Dedifferentiated amniotic fluid mesenchymal stem cell (primary cell): ENCODE results near the gene TRIP12.
"Not testable (repeated sequence)": the region's sequence is repeated elsewhere in the genome, so short reads cannot be mapped to it uniquely, and the experiment has no call there.

ENCODE experiments used
- DNase-seq: peaks from one replicate; pipeline ENCODE4 v3.0.0-alpha.2; 2016; ENCODE audit errors: extremely low spot score

Gene TRIP12

DNA sequence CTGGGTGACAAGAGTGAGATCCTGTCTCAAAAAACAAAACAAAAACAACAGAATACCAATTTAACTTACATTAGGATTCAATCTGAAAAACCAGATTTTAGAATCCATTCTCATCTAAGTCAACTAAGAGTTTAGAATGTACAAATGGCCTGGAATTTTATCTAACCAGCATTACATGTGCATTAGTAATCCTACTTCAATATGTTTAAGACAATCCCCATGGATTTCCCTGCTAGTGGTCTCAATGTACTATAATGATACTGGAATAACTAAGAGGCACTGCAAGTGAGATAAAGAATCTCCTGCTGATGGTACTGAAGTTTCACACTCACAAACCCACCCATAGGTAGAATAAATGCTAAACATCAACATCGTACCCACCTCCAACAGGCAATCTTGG, 153.6 kb downstream of the TRIP12 start:
- DNase-seq, result no peak

DNA sequence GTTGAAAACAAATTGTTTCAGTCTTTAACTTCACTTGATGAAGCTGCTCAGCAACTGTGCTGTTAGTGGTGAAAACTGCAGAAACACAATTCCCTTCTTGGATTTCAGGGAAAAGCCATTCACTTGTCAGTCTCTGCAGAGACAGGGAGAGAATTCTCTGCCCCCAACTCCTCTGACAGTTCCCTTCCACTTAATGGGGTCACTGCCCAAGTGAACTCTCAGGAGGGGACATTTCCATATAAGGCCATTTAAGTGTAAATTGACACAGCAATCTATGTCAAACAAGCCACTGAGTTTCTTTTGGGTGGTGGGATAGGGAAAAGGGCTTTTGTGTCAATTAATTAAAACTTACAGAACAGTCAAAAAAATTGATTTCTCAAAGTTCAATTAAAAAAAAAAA, 156.1 kb downstream of the TRIP12 start:
- no peak for DNase-seq

DNA sequence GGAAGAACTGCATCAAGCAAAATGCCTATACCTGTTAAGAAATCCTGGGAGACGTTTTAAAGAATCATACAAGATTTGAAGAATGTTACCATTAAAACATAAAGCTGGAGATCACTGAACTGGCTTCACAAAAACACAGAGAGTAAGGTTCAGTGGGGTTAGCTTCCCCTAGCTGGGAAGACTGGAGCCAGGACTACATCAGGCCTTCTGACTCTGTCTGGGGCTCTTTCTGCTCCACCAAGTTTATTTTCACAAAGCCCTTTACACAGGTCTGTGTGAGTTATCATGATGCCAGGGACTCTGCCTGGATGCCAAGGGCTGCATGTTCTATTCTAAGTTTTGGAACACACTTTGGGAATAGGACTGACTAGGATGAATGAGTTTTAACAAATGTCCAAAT, 160.1 kb downstream of the TRIP12 start:
- DNase-seq, result no peak

DNA sequence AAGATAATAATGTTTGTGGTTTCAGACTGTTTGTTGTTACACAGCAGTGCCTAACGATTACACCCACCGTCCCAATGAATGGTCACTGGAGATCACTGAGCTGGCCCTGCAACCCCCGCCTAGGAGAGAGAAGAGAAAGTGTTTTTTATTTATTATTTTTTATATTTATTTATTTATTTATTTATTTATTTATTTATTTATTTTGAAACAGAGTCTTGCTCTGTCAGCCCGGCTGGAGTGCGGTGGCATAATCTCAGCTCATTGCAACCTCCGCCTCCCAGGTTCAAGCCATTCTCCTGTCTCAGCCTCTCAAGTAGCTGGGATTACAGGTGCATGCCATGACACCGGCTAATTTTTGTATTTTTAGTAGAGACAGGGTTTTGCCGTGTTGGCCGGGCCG, 164.3 kb downstream of the TRIP12 start:
- not testable (repeated sequence) for DNase-seq

DNA sequence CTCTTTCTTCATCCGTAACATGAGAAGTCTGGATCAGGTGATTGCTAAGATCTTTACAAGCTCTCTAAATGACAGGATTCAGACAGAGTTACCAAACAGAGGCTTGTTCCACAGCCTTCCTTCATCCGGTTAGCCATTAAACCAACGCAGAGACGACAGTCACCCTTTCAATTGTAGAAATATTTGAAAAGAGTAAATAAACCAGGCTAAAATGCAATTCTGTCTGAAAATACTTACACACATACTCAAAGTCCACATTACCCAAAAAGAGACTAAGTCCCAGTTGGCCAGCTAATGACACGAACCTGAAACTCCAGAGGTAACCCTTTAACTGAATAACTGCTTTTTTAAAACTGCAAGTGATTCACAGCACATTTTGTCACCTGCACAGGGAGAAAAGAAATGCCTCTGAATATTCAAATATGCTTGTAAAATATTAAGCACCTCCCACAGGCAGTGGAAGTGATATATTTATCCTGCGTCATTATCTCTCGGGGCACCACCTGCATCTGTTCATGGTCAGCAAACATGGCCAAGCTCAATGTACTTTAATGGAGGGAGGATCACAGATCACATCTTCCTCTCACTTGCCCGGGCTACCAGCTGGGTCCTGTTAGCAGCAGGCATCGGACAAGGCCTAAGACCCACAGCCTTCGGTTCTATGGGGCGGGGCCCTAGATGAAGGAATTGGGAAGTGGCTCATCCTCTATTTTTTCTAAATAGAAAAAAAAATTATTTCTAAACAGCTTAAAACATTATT, 168.7 kb downstream of the TRIP12 start:
- no peak for DNase-seq

DNA sequence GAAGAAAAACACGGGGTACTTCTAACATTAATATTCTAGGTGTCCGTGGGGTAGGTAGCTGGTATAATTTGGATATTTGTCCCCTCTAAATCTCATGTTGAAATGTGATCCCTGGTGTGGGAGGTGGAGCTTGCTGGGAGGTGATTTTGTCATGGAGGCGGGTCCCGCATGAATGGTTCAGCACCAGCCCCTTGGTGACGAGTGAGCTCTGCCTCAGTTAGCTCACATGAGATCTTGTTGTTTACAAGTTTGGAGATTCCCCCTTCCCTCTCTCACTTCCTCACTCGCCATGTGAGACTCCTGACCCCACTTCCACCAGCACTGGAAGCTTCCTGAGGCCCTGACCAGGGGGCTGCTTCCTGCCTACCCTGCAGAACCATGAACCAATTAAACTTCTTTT, 172.0 kb downstream of the TRIP12 start:
- no peak for DNase-seq

DNA sequence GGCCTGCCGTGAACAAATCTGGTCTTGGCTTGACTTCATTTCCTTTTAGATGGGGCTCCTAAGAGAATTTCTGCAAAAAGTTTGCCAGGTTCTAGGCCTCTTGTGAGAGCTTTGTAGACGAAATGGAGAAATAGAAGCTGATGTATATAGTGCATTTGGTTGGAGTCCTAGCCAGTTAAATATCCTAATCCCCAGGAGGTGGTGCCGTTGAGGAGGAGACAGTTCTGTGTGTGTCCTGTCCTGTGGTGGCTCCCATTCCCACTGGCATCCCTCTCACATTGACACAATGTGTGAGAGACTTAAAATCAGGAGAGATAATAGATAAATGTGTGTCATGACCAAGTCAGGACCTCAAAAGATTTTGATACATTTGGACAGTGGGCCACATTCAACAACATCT, 172.9 kb downstream of the TRIP12 start:
- no peak for DNase-seq

DNA sequence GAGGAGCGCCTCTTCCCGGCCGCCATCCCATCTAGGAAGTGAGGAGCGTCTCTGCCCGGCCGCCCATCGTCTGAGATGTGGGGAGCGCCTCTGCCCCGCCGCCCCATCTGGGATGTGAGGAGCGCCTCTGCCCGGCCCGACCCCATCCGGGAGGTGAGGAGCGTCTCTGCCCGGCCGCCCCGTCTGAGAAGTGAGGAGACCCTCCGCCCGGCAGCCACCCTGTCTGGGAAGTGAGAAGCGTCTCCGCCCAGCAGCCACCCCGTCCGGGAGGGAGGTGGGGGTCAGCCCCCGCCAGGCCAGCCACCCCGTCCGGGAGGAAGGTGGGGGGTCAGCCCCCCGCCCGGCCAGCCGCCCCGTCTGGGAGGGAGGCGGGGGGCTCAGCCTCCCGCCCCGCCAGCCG, 179.1 kb downstream of the TRIP12 start:
- not testable (repeated sequence) for DNase-seq

DNA sequence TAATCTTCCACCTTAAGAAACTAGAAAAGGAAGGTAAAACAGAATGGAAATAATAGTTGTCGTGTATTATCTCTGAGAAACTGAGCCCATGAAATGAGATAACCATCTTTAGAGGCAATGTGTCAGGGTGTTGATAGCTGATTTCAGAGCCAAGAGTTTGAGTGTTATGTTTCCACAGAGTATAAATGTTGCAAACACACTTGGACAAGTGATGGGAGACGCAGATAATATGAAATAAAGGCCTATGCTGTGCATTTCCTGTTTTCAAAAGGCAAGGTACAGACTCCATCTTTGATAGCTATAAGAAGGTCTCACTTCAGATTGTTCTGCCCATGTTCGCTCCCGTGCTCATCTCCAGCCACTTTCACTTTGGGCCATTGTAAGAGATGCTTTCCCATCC, 181.5 kb downstream of the TRIP12 start:
- DNase-seq, result no peak

DNA sequence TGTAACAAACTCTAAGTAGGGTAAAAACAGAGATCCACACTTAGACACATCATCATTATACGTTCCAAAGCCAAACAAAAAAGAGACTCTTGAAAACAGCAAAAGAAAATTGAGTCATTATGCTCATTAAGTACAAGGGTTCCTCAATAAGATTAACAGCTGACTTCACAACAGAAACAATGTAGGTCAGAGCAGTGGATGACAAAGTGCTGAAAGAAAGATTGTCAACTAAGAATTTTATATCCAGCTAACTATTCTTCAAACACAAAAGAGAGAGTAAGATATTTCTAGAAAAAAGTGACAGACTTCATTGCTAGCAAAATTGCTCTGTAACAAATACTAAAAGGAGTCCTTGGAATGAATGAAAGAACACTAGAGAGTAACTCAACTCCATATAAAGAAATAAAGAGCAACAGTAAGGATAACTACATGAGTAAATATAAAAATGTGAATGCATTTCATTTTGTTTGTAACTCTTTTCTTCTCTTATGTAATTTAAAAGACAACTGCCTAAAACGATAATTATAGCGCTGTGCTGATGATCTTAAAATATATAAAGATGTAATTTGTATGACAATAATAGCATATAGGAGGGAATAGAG, 183.7 kb downstream of the TRIP12 start:
- DNase-seq, result no peak

DNA sequence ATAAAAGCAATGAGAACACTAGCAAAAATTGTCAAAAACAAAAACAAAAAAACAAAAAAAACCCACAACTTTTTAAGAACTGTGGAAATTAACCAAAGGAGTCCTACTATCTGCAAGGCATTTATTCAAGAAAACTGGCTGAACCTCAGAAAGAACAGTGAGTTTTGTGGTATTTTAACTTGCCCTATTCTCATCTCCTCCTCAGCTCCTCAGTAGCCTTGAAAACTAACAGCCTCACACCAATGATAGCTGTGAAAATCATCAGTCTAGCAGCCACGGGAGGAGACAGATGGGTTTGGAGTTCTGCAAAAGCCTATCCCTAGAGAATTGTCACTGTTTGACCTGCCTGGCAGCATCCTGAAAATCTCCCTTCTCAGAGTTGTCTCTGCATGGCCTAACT, 187.4 kb downstream of the TRIP12 start:
- no peak for DNase-seq

DNA sequence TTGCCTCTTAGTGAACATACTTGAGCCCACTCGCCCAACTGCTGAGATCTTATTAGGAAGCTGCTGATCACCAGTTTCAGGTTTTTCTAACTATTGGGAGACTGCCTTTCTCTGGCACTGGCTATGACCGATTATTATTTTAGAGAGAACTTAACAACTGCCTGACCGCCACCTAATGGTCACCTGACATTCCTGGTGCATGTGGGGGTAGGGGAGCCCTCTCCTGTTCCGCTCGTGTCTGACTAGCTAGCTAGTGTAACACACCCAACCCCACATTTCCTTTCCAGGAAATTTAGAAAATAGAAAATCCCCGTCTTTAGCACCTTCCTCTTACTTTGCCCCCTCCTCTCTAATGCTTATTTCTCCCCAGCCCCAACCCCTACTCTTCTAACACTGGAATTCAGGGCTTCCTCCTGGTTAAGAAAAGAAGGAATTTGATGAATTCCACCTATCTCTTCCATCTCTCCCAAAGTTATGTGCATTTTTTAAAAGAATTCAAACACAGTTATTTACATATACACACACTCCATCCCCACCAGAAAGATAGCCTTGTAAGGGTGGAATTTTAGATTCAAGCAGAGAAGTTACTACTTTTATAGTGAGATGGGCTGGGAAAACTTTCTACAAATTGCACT, 188.1 kb downstream of the TRIP12 start:
- DNase-seq, result no peak

DNA sequence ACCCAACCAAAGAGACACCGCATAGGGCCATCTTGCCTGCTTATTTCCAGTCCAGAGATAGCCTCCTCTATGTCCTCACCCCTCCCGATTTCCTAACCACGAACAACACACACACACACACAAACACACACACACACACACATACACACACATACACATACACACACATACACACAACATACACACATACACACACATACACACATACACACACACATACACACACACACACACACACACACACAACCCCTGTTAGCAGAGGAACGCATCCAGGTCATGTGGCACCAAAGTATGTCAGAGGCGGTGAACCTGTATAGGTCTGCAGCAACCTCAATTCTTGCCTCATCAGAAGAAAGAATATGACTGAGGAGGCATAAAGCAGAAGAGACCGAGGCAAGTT, 188.9 kb downstream of the TRIP12 start:
- DNase-seq, result no peak

DNA sequence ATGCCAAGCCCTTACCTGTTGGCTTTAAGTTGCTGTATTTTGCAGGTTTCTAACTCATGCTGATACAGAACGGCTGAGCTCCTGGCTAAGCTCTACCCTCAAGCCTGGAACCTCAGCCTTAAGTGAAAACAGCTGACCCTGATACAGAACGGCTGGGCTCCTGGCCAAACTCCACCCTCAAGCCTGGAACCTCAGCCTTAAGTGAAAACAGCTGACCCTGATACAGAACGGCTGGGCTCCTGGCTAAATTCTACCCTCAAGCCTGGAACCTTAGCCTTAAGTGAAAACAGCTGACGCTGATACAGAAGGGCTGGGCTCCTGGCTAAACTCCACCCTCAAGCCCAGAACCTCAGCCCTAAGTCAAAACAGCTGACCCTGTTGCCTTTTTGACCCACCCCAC, 189.9 kb downstream of the TRIP12 start:
- peak; percentile 26 for DNase-seq

DNA sequence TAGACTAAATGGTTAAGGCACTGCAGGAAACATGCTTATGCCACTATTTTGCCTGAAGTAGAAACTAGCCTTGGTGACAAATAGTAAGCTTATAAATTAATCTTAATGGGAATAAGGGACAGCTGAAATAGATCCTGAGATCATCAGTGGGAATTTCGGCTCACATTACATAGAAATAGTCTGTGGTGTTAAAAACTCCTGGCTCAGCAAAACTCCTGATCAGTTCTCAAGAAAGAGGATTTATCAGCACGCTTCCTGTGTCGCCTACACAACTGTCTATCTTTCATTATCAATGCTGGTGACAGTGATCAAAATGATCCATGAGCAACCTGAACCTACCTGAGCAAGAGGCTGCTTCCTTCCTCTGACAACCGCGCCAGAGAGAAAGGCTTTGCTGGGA, 190.4 kb downstream of the TRIP12 start:
- no peak for DNase-seq

DNA sequence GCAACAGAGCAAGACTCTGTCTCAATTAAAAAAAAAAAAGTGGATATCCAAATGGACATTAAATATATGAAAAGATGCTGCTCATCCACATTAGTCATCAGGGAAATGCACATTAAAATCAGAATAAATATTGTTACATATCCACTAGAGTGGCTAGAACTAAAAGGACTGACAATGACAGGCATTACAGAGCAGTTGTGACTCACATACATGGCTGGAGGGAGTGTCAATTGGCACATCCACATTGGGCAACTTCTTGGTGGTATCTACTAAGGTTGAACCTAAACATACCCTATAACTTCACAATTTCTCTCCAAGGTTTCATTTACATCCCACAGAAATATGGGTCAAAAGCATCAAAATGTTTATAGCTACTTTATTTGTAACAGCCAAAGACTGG, 193.4 kb downstream of the TRIP12 start:
- DNase-seq, result no peak

DNA sequence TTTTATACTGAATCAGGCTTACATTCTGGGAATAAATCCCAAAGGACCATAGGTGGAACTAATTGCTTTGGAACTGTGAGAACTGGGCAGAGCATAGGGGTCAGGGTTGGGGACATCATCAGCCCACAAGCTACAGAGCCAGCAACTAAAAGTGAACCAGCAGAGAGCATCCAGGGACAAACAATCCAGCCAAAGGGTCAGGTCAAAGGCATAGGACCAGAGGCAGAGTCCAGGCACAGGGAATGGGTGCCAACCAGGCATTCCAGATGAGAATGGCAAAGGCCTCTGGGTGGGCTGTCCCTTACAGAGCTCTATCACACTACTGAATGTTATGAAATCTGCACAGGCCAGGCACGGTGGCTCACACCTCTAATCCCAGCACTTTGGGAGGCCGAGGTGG, 195.2 kb downstream of the TRIP12 start:
- DNase-seq, result no peak

DNA sequence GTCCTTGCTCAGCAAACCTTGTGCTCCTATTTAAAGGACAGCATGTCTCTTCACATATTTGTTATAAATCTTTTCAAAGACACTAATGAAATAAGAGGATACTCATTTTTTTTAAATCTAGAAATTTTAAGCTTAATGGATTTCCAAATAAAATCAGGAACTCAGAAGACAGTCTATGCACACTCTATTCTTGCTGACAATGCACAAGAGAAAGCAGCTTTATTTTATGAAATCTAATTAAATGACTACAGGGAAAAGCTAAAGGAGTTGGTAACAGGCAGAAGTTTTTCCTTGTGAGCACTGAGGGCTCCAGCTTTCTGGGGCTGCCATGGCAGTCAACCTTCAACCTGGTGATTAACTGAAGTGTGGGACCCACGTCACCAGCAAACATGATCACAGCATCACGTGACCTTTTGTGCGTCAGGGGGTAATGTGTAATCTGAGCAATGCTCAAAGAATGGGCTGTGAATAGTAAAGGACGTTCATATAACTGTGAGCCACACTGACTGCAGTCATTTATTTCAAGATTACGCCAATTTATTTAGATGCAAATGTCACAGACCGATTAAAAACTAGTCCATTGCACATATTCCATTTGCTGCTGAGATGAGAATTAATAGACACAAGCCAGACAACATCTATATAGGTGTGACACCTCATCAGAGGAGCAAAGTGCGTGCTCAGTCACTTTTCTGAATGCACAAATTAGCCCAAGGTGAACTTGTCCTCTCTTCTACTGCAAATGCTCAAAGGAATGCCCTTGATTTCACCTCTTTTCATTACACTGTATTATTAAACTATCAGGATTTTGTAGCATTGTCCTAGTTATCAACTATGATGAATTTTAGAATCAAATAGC, 195.9 kb downstream of the TRIP12 start:
- no peak for DNase-seq

DNA sequence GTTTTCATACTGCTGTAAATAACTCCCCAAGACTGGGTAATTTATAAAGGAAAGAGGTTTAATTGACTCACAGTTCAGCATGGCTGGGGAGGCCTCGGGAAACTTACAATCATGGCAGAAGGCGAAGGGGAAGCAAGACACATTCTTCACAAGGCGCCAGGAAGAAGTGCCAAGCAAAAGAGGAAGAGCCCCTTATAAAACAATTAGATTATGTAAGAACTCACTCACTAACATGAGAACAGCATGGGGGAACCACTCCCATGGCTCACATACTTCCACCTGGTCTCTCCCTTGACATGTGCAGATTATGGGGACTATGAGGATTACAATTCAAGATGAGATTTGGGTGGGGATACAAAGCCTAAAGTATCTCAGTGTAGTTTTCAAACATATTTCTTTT, 198.6 kb downstream of the TRIP12 start:
- DNase-seq, result not testable (repeated sequence)

DNA sequence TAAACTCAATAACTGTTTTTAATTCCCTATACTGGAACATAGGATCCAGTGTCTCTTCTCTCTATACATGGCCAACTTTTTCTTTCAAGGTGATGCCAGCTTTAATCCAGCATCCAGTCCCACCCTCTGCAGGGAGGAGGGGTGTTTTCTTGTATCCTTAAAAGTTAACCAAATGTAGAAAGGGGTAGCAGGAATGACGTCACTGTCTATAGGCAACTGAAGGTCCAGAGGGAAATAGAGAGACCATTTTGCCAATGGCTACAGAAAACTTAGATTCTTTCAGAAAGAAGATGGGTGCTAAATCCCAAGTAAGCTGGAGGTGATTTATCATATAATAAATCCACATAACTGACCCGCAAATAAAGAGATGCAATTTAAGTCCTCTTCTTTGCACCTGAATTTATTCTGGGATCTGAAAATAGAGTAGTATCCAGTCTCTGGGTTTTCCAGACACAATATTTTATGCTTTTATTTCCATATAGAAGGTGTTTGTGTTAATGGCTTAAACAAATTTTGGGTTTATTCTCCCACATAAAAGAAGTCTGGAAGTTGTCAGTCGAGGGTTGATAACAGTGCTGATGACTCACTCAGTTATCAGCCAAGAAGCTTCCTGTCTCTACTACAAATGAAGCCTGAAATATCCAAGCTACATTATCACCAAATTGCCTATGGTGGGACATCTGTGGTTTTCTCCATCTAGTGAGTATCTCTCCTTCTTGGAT, 201.7 kb downstream of the TRIP12 start:
- DNase-seq, result no peak

DNA sequence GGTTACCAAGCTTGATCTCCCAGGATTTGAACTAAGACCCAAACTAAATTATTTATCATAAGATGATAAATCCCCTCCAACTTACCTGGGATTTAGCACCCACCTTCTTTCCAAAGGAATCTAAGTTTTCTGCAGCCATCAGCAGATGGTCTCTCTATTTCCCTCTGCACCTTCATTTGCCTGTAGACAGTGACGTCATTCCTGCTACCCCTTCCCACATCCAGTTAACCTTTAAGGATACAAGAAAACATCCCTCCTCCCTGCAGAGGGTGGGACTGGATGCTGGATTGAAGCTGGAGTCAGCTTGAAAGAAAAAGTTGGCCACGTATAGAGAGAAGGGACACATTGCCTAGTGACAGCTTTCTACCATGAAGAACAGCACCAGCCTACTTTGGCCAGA, 203.8 kb downstream of the TRIP12 start:
- no peak for DNase-seq
